Neutrophil (primary cell): ENCODE results near the gene GSTM5.
"Not testable (repeated sequence)": the region's sequence is repeated elsewhere in the genome, so short reads cannot be mapped to it uniquely, and the experiment has no call there.

ENCODE experiments used
- H3K27ac ChIP-seq: fragments of 200-600 bp; sonication (generic); 2 replicates; pipeline ENCODE4 v1.5.1; 2016; ENCODE audit warnings: mild to moderate bottlenecking, moderate library complexity
- H3K27me3 ChIP-seq: fragments of 200-600 bp; sonication (generic); 2 replicates; pipeline ENCODE4 v1.6.0; 2016; ENCODE audit warnings: mild to moderate bottlenecking
- H3K36me3 ChIP-seq: fragments of 200-600 bp; sonication (generic); 2 replicates; pipeline ENCODE4 v1.5.1; 2017
- H3K4me1 ChIP-seq, 2 experiments: fragments of 200-600 bp in 1 of 2; sonication (generic) in 1 of 2; 1 replicate in 1 of 2; 2 replicates in 1 of 2; pipeline versions ENCODE4 v1.5.1 to v1.6.1; 2013 to 2016; ENCODE audit warnings: low read depth in 1 of 2, low read length in 1 of 2, mild to moderate bottlenecking in 1 of 2, moderate library complexity in 1 of 2; ENCODE audit not compliant: control insufficient read depth in 1 of 2, insufficient read depth in 1 of 2
- H3K4me3 ChIP-seq, 2 experiments: fragments of 200-600 bp in 1 of 2; sonication (generic) in 1 of 2; 1 replicate in 1 of 2; 2 replicates in 1 of 2; pipeline ENCODE4 v1.5.1; 2013 to 2016; ENCODE audit warnings: low read depth in 1 of 2, low read length in 1 of 2, mild to moderate bottlenecking in 1 of 2, moderate library complexity in 1 of 2
- H3K9me3 ChIP-seq: fragments of 200-600 bp; sonication (generic); 2 replicates; pipeline ENCODE4 v1.5.1; 2016
- TF ChIP-seq, protein P1 (sequence below): fragments of 200-600 bp; sonication (generic); IDR thresholded peaks from 2 replicates; pipeline ENCODE4 v1.5.1; 2016; ENCODE audit warnings: antibody characterized with exemption

The GSTM5 gene

DNA sequence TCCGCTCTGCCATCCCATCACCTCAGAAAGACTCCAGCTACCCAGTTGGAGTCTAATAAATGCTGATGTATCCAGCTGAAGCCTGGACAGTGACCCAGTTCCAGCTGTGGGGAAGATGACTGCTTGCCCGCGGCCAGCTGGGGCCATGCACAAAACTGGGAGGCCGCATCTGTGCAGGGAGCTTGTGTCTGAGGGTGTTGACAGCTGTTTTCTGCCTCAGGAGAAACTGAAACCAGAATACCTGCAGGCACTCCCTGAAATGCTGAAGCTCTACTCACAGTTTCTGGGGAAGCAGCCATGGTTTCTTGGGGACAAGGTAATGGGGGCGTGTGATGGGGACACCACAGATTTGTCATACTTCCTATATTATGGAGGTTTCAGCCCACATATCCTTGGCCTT, 41.0 kb upstream of the GSTM5 start:
- Histone ChIP-seq H3K9me3 (no peaks in the 10 kb centered on the region), H3K36me3 (no peaks in the 10 kb centered on the region), H3K4me1 (peaks cover 0 to 13% of the 10 kb centered on the region in 2 experiments), H3K27ac (no peak overlapping the region), H3K27me3 (peaks cover 15% of the 10 kb centered on the region), H3K4me3 (no peak overlapping the region)
- TF ChIP-seq, protein P1, sequence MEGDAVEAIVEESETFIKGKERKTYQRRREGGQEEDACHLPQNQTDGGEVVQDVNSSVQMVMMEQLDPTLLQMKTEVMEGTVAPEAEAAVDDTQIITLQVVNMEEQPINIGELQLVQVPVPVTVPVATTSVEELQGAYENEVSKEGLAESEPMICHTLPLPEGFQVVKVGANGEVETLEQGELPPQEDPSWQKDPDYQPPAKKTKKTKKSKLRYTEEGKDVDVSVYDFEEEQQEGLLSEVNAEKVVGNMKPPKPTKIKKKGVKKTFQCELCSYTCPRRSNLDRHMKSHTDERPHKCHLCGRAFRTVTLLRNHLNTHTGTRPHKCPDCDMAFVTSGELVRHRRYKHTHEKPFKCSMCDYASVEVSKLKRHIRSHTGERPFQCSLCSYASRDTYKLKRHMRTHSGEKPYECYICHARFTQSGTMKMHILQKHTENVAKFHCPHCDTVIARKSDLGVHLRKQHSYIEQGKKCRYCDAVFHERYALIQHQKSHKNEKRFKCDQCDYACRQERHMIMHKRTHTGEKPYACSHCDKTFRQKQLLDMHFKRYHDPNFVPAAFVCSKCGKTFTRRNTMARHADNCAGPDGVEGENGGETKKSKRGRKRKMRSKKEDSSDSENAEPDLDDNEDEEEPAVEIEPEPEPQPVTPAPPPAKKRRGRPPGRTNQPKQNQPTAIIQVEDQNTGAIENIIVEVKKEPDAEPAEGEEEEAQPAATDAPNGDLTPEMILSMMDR, result no peak

DNA sequence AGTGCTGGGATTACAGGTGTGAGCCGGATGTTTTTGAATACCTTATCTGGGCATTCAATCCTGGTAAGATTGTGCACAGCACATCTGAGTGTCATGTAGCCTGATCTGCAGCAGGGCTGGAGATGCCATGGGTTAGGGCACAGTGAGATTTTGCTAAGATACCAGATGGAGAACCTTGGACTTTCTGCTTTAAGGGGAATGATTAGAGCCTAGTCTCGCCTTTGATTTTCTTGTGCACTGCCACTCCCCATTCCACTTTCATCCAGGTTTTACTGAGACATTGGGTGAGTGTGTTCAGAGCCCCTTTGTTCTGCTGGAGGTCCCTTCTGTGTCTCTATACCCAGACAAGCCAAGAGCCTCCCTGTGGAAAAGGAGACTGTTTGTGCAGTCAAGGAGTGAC, 38.2 kb upstream of the GSTM5 start:
- not testable (repeated sequence) for H3K4me3 ChIP-seq, H3K27me3 ChIP-seq, H3K4me1 ChIP-seq, H3K36me3 ChIP-seq, H3K27ac ChIP-seq, H3K9me3 ChIP-seq

DNA sequence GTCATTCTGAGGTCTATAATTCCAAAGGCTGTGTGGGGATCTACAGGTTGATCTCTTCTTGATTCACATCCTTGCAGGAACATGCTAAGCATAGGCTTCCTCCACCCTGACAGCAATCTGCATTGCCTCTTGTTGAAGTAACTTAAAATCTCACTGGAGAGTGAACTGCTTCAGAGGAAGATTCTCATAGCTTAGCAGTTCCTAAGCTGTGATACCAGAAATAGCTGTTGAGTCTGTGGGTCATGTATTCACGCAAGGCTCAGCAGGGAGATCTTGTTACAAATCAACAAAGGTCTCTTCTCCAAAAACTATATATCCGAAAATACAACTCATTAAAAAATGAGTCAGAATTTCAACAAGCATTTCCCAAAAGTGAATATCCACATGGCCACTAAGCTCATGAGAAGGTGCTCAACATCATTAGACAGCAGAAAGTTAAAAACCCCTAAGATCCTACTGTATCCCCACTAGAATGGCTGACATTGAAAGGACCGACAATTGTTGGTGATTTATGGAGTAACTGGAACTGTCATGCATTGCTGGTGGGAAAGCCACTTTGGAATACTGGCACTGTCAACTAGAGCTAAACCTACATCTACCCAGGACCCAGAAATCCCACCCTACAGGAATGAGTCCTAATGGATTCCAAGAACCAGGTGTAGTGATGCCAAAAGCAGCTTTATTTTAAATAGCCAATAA, 35.2 kb upstream of the GSTM5 start:
- not testable (repeated sequence) for H3K4me1 ChIP-seq, H3K27ac ChIP-seq, H3K4me3 ChIP-seq, H3K27me3 ChIP-seq, H3K36me3 ChIP-seq, H3K9me3 ChIP-seq

DNA sequence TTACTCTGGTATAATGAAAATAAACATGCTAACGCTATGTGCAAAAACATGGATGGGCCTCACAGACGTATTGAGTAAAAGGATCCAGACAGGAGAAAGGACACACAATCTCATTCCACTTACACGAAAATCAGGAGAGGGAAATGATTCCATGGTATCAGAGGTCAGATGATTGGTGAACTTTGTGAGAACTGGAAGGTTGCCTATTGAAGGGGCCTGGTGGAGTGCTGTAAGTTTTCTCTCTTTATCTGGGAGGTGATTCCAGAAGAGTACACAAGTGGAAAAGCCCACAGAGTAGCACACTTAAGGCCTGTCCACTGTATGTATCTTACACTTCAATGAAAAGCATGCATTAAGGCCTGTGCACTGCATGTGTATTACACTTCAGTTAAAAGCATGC, 34.6 kb upstream of the GSTM5 start:
- H3K9me3 ChIP-seq, result no peaks in the 10 kb centered on the region
- no peak overlapping the region for H3K27ac ChIP-seq
- no peaks in the 10 kb centered on the region for H3K4me1 ChIP-seq
- H3K27me3 ChIP-seq, result no peaks in the 10 kb centered on the region
- H3K4me3 ChIP-seq, result no peak overlapping the region
- no peaks in the 10 kb centered on the region for H3K36me3 ChIP-seq
- TF ChIP-seq, protein P1, result no peak

DNA sequence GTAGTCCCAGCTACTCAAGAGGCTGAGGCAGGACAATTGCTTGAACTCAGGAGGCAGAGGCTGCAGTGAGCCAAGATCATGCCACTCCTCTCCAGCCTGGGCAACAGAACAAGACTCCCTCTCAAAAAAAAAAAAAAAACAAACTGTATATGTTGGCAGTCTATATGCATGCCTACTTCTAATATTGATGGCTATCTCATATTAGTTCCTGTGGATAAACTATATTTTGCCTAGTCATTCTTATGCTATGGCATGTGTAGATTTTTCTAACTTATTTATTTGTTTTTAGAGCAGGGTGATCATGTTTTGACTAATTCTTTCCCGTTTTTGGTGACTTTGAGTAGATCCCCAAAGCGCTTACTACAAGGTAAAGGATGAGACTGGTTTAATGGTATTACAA, 33.4 kb upstream of the GSTM5 start:
- not testable (repeated sequence) for H3K4me3 ChIP-seq, H3K27me3 ChIP-seq, H3K27ac ChIP-seq, H3K9me3 ChIP-seq, H3K36me3 ChIP-seq, H3K4me1 ChIP-seq

DNA sequence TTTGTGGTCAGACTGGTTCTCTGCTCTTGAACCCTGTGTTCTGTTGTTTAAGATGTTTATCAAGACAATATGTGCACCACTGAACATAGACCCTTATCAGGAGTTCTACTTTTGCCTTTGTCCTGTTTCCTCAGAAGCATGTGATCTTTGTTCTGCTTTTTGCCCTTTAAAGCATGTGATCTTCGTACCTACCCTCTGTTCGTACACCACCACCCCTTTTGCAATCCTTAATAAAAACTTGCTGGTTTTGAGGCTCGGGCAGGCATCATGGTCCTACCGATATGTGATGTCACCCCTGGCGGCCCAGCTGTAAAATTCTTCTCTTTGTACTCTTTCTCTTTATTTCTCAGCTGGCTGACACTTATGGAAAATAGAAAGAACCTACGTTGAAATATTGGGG, 27.3 kb upstream of the GSTM5 start:
- not testable (repeated sequence) for H3K4me3 ChIP-seq, H3K27ac ChIP-seq, H3K9me3 ChIP-seq, H3K36me3 ChIP-seq, H3K4me1 ChIP-seq, H3K27me3 ChIP-seq

DNA sequence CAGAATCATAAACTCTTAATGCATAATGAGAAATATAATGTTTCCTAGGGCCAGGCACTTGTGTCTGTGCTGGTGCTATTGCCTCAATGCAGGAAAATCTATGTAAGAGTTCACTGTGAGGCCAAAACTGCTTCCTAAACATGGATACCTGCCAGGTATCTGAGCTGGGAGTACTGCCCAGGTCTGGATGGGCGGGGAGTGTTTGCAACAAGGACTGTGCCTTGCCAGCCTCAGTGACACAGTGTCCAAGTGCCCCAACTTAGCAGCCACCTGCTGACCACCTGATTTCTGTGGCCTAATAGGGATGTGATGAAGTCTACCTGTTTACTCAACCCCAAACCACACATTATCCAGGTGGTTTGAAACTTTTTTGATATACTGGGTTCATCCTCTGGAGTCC, 26.7 kb upstream of the GSTM5 start:
- not testable (repeated sequence) for H3K4me1 ChIP-seq, H3K36me3 ChIP-seq, H3K4me3 ChIP-seq, H3K9me3 ChIP-seq, H3K27me3 ChIP-seq, H3K27ac ChIP-seq

DNA sequence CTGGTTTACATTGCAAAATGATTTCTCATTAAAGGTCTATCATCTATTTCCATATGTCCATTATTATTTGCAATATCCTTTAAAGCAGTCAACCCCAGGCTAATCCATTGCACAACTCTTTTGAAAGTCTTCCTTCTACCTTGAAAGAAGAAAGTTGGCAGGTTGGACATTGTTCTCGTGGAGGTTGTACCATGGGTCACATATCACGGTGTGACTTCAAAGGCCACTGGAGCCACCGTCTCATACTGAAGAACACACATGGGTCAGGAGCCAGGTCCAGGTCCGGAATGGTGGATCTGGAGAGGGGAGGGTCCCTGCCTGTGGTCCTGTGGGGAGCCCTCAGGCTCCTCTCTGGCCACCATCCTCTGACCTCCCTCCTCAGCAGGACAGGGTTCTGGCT, 26.2 kb upstream of the GSTM5 start:
- H3K4me1 ChIP-seq, H3K4me3 ChIP-seq, H3K36me3 ChIP-seq, H3K9me3 ChIP-seq, H3K27me3 ChIP-seq, H3K27ac ChIP-seq: not testable (repeated sequence)

DNA sequence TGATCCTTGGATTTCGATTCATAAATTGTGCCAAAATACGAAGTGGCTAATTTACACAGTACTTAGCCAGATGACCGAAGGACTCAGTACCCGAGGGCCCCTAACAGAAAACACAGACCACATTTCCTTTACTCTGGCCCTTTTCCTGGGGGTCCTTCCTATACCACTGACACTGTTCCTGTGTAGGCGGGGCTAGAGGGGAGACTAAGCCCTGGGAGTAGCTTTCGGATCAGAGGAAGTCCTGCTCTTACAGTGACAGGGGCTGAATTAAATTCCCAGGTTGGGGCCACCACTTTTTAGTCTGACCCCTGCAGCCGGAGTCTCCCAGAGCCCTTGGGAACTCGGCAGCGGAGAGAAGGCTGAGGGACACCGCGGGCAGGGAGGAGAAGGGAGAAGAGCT, 24.9 kb upstream of the GSTM5 start:
- not testable (repeated sequence) for H3K27ac ChIP-seq, H3K36me3 ChIP-seq, H3K9me3 ChIP-seq, H3K4me1 ChIP-seq, H3K27me3 ChIP-seq, H3K4me3 ChIP-seq
